HEK293 (cell line): ENCODE measurements around the gene DAG1.

Experiments used
- CTCF ChIA-PET: fragments of 350-600 bp; formaldehyde crosslinking; extraction: SDS; loops from one replicate; lab custom pipeline; 2021; ENCODE audit warnings: antibody characterized with exemption; lab: Yijun Ruan, JAX
- POLR2A ChIA-PET: fragments of 300-600 bp; formaldehyde crosslinking; extraction: SDS; loops from one replicate; lab custom pipeline; 2020; ENCODE audit warnings: antibody characterized with exemption, inconsistent platforms; lab: Yijun Ruan, JAX
- H3K27ac ChIP-seq: fragments of 200-500 bp; sonication (Bioruptor generic); 2 replicates; pipeline ENCODE4 v1.5.1; 2014; ENCODE audit warnings: low read depth, low read length, control low read depth, inconsistent platforms; ENCODE audit errors: extremely low read depth
- H3K36me3 ChIP-seq, 2 experiments: fragments of 200-500 bp in 1 of 2; sonication (Bioruptor generic) in 1 of 2; 1 replicate in 1 of 2; 2 replicates in 1 of 2; pipeline ENCODE4 v1.5.1; 2014 to 2017; ENCODE audit warnings: inconsistent platforms in 2 of 2, low read length in 2 of 2; ENCODE audit not compliant: control insufficient read depth in 2 of 2, insufficient read depth in 1 of 2
- H3K4me1 ChIP-seq: fragments of 200-500 bp; sonication (Bioruptor generic); 2 replicates; pipeline ENCODE4 v1.5.1; 2014; ENCODE audit warnings: mild to moderate bottlenecking, low read length, inconsistent platforms; ENCODE audit not compliant: control insufficient read depth, insufficient read depth
- H3K4me3 ChIP-seq: 2 replicates; pipeline ENCODE4 v1.5.1; 2011; ENCODE audit warnings: low read depth, mild to moderate bottlenecking, control low read depth, low read length, moderate library complexity
- H3K9me3 ChIP-seq: fragments of 200-500 bp; sonication (Bioruptor generic); 2 replicates; pipeline ENCODE4 v1.5.1; 2014; ENCODE audit warnings: low read depth, low read length, inconsistent platforms; ENCODE audit not compliant: control insufficient read depth, insufficient read depth
- ATF2 ChIP-seq: fragments of 450-650 bp; formaldehyde crosslinking; IDR thresholded peaks from 2 replicates; pipeline ENCODE4 v1.5.1; 2016; ENCODE audit warnings: missing biosample characterization, missing genetic modification characterization, low read depth
- BCL11B ChIP-seq: fragments of 450-650 bp; formaldehyde crosslinking; IDR thresholded peaks from 2 replicates; pipeline ENCODE4 v1.5.1; 2016; ENCODE audit warnings: low read depth, missing biosample characterization, missing genetic modification characterization
- GLI2 ChIP-seq: fragments of 450-650 bp; formaldehyde crosslinking; IDR thresholded peaks from 2 replicates; pipeline ENCODE4; 2017; ENCODE audit warnings: missing biosample characterization, missing genetic modification characterization, low read depth, borderline replicate concordance
- KLF17 ChIP-seq: fragments of 450-650 bp; formaldehyde crosslinking; IDR thresholded peaks from 2 replicates; pipeline ENCODE4 v1.5.1; 2016; ENCODE audit warnings: missing biosample characterization, missing genetic modification characterization
- MEIS1 ChIP-seq: sonication (generic); formaldehyde crosslinking; IDR thresholded peaks from 2 replicates; pipeline ENCODE4 v1.8.1; 2022; ENCODE audit warnings: missing genetic modification reagents, mild to moderate bottlenecking, borderline replicate concordance
- RBAK ChIP-seq: fragments of 450-650 bp; formaldehyde crosslinking; IDR thresholded peaks from 2 replicates; pipeline ENCODE4 v1.5.1; 2016; ENCODE audit warnings: missing biosample characterization, missing genetic modification characterization
- ZBTB6 ChIP-seq: fragments of 450-650 bp; formaldehyde crosslinking; IDR thresholded peaks from 2 replicates; pipeline ENCODE4 v1.5.1; 2017; ENCODE audit warnings: missing biosample characterization, missing genetic modification characterization
- ZIC2 ChIP-seq: fragments of 450-650 bp; formaldehyde crosslinking; IDR thresholded peaks from 2 replicates; pipeline ENCODE4 v1.5.1; 2016; ENCODE audit warnings: missing biosample characterization, missing genetic modification characterization
- ZNF10 ChIP-seq: fragments of 450-650 bp; formaldehyde crosslinking; IDR thresholded peaks from 2 replicates; pipeline ENCODE4 v1.5.1; 2017; ENCODE audit warnings: missing biosample characterization, missing genetic modification characterization
- ZNF157 ChIP-seq: fragments of 450-650 bp; formaldehyde crosslinking; IDR thresholded peaks from 2 replicates; pipeline ENCODE4 v1.5.1; 2016; ENCODE audit warnings: missing biosample characterization, missing genetic modification characterization
- ZNF175 ChIP-seq: fragments of 450-650 bp; formaldehyde crosslinking; IDR thresholded peaks from 2 replicates; pipeline ENCODE4 v1.5.1; 2016; ENCODE audit warnings: missing biosample characterization, missing genetic modification characterization
- ZNF18 ChIP-seq: fragments of 450-650 bp; formaldehyde crosslinking; IDR thresholded peaks from 2 replicates; pipeline ENCODE4 v1.5.1; 2016; ENCODE audit warnings: missing biosample characterization, missing genetic modification characterization
- ZNF266 ChIP-seq: fragments of 450-650 bp; formaldehyde crosslinking; IDR thresholded peaks from 2 replicates; pipeline ENCODE4 v1.5.1; 2016; ENCODE audit warnings: missing biosample characterization, missing genetic modification characterization, low read depth
- ZNF335 ChIP-seq: fragments of 450-650 bp; formaldehyde crosslinking; conservative IDR thresholded peaks from 2 replicates; pipeline ENCODE4 v1.5.1; 2016; ENCODE audit warnings: missing biosample characterization, missing genetic modification characterization
- ZNF416 ChIP-seq: fragments of 450-650 bp; formaldehyde crosslinking; IDR thresholded peaks from 2 replicates; pipeline ENCODE4 v1.5.1; 2016; ENCODE audit warnings: missing biosample characterization, missing genetic modification characterization
- ZNF48 ChIP-seq: fragments of 450-650 bp; formaldehyde crosslinking; IDR thresholded peaks from 2 replicates; pipeline ENCODE4 v1.5.1; 2016; ENCODE audit warnings: missing biosample characterization, missing genetic modification characterization
- ZNF488 ChIP-seq: fragments of 450-650 bp; formaldehyde crosslinking; IDR thresholded peaks from 2 replicates; pipeline ENCODE4 v1.5.1; 2016; ENCODE audit warnings: missing biosample characterization, missing genetic modification characterization
- ZNF501 ChIP-seq: fragments of 450-650 bp; formaldehyde crosslinking; IDR thresholded peaks from 2 replicates; pipeline ENCODE4 v1.5.1; 2016; ENCODE audit warnings: missing biosample characterization, missing genetic modification characterization
- ZNF548 ChIP-seq: fragments of 450-650 bp; formaldehyde crosslinking; IDR thresholded peaks from 2 replicates; pipeline ENCODE4 v1.5.1; 2016; ENCODE audit warnings: missing biosample characterization, missing genetic modification characterization
- ZNF776 ChIP-seq: fragments of 450-650 bp; formaldehyde crosslinking; IDR thresholded peaks from 2 replicates; pipeline ENCODE4 v1.5.0; 2017; ENCODE audit warnings: missing biosample characterization, missing genetic modification characterization, borderline replicate concordance
- ZNF792 ChIP-seq: fragments of 450-650 bp; formaldehyde crosslinking; IDR thresholded peaks from 2 replicates; pipeline ENCODE4 v1.5.1; 2016; ENCODE audit warnings: missing biosample characterization, missing genetic modification characterization
- ZSCAN5A ChIP-seq: fragments of 450-650 bp; formaldehyde crosslinking; IDR thresholded peaks from 2 replicates; pipeline ENCODE4 v1.5.1; 2016; ENCODE audit warnings: missing biosample characterization, missing genetic modification characterization

The DAG1 gene

GRCh38 chr3:49567406-49567805 lies 97.3 kb downstream of the DAG1 start (continued):
- TF ChIP-seq ZNF18 (no peak), ZNF488 (tag by site-specific recombination) (no peak), ZNF48 (tag by site-specific recombination) (no peak), ZNF10 (tag by site-specific recombination) (no peak), ZNF266 (no peak)

GRCh38 chr3:49568965-49569364 lies 98.9 kb downstream of the DAG1 start:
- no peak overlapping the region for H3K4me3 ChIP-seq
- no peaks in the 10 kb centered on the region for H3K4me1 ChIP-seq
- CTCF ChIA-PET = no interaction called here
- no peak for TF ChIP-seq MEIS1 (CRISPR knock-in tag)
- no peak for TF ChIP-seq ZSCAN5A (tag by site-specific recombination)
- H3K27ac ChIP-seq = no peak overlapping the region
- no peaks in the 10 kb centered on the region for H3K9me3 ChIP-seq
- H3K36me3 ChIP-seq = no peaks in the 10 kb centered on the region
- POLR2A ChIA-PET = no interaction called here

GRCh38 chr3:49570028-49570654 lies 100.1 kb downstream of the DAG1 start:
- Histone ChIP-seq H3K4me1 (no peaks in the 10 kb centered on the region), H3K27ac (no peak overlapping the region), H3K9me3 (no peaks in the 10 kb centered on the region), H3K4me3 (no peak overlapping the region), H3K36me3 (no peaks in the 10 kb centered on the region)
- POLR2A ChIA-PET = no interaction called here
- CTCF ChIA-PET = no interaction called here
- TF ChIP-seq ZBTB6 (no peak), ZIC2 (tag by site-specific recombination) (peak; percentile 62)

GRCh38 chr3:49582177-49582576 lies 112.1 kb downstream of the DAG1 start:
- H3K27ac ChIP-seq = no peak overlapping the region
- ChIA-PET POLR2A (no interaction called here), CTCF (interaction anchor here (1.0 kb wide), 1 partner anchor 43 kb away, joined by 3 read pairs; no protein-coding TSS in a partner anchor)
- no peaks in the 10 kb centered on the region for H3K9me3 ChIP-seq
- H3K4me3 ChIP-seq = no peak overlapping the region
- H3K36me3 ChIP-seq = no peaks in the 10 kb centered on the region
- H3K4me1 ChIP-seq = no peaks in the 10 kb centered on the region
- TF ChIP-seq KLF17 (tag by site-specific recombination) (no peak), ZNF157 (no peak), ZNF416 (tag by site-specific recombination) (no peak), ZNF175 (tag by site-specific recombination) (no peak), GLI2 (no peak), ZNF501 (tag by site-specific recombination) (no peak), ZNF792 (tag by site-specific recombination) (no peak), ZNF266 (no peak), RBAK (no peak), ZNF548 (tag by site-specific recombination) (no peak), ZNF776 (tag by site-specific recombination) (no peak), ZNF335 (no peak), BCL11B (tag by site-specific recombination) (no peak), ATF2 (tag by site-specific recombination) (no peak)
